ENCODE data around the gene TTC5.
A peak's percentile ranks its signal among the peaks of the same experiment; 100 is the strongest.
"Not testable (repeated sequence)": the region's sequence is repeated elsewhere in the genome, so short reads cannot be mapped to it uniquely, and the experiment has no call there.

Gene TTC5

DNA sequence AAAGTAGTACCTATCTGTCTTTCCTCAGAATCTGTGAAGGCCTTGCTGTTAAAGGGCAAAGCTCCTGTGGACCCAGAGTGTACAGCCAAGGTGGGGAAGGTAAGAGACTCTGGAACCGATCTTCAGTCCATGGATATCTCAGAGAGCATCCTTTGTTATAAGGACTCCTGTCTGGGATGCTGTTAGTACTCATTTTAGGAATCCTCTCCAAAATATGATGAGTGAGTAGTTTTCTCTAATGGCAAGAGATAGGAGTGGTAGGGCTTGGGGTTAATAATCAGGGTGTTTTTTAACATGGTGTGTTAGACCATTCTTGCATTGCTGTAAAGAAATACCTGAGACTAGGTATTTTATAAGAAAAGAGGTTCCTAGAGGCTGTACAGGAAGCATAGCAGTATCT is 39.6 kb upstream of the TTC5 start:
- Histone ChIP-seq H2AFZ (no peak overlapping the region), H3K4me2 (ENCODE audit: low read length) (no peak overlapping the region), H3K79me2 (no peaks in the 10 kb centered on the region), H3K27me3 (ENCODE audit: control insufficient read depth, insufficient read depth, low read length) (no peaks in the 10 kb centered on the region), H3K4me1 (no peaks in the 10 kb centered on the region), H3K9me3 (ENCODE audit: control insufficient read depth, low read length) (no peaks in the 10 kb centered on the region), H3K9ac (no peak overlapping the region), H3K4me3 (ENCODE audit: low read depth, low read length) (no peak overlapping the region), H3K27ac (no peak overlapping the region), H3K36me3 (ENCODE audit: control insufficient read depth, insufficient read depth, low read length) (no peaks in the 10 kb centered on the region)
- TF ChIP-seq, protein P1, sequence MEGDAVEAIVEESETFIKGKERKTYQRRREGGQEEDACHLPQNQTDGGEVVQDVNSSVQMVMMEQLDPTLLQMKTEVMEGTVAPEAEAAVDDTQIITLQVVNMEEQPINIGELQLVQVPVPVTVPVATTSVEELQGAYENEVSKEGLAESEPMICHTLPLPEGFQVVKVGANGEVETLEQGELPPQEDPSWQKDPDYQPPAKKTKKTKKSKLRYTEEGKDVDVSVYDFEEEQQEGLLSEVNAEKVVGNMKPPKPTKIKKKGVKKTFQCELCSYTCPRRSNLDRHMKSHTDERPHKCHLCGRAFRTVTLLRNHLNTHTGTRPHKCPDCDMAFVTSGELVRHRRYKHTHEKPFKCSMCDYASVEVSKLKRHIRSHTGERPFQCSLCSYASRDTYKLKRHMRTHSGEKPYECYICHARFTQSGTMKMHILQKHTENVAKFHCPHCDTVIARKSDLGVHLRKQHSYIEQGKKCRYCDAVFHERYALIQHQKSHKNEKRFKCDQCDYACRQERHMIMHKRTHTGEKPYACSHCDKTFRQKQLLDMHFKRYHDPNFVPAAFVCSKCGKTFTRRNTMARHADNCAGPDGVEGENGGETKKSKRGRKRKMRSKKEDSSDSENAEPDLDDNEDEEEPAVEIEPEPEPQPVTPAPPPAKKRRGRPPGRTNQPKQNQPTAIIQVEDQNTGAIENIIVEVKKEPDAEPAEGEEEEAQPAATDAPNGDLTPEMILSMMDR (IDR thresholded peaks at IDR 0.05) = no peak

DNA sequence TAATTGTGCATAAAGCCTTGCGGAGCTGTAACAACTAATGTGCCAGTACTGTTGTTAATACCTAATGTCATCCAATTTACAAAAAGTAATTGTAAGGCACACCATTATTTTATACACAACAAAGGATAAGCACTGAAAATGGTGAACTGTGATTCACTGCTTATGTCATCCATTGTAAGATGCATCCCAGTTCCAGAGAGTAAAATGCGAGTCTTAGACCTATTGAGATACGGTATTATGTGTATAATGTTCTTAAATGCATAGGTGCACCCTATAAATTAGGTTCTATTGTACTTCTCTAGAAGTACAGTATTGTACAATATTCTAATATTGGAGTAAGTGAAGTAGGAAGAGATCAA is 38.1 kb upstream of the TTC5 start:
- Histone ChIP-seq H3K27me3 (ENCODE audit: control insufficient read depth, insufficient read depth, low read length) (no peaks in the 10 kb centered on the region), H3K4me3 (ENCODE audit: low read depth, low read length) (peak overlapping the region; percentile 85), H3K9ac (peak overlapping the region; percentile 15), H3K9me3 (ENCODE audit: control insufficient read depth, low read length) (no peaks in the 10 kb centered on the region), H3K4me1 (no peaks in the 10 kb centered on the region), H2AFZ (peak overlapping the region; percentile 93), H3K79me2 (no peaks in the 10 kb centered on the region), H3K27ac (peak overlapping the region; percentile 88), H3K4me2 (ENCODE audit: low read length) (peak overlapping the region; percentile 76), H3K36me3 (ENCODE audit: control insufficient read depth, insufficient read depth, low read length) (no peaks in the 10 kb centered on the region)
- TF ChIP-seq, protein P1 (IDR thresholded peaks at IDR 0.05) = no peak

DNA sequence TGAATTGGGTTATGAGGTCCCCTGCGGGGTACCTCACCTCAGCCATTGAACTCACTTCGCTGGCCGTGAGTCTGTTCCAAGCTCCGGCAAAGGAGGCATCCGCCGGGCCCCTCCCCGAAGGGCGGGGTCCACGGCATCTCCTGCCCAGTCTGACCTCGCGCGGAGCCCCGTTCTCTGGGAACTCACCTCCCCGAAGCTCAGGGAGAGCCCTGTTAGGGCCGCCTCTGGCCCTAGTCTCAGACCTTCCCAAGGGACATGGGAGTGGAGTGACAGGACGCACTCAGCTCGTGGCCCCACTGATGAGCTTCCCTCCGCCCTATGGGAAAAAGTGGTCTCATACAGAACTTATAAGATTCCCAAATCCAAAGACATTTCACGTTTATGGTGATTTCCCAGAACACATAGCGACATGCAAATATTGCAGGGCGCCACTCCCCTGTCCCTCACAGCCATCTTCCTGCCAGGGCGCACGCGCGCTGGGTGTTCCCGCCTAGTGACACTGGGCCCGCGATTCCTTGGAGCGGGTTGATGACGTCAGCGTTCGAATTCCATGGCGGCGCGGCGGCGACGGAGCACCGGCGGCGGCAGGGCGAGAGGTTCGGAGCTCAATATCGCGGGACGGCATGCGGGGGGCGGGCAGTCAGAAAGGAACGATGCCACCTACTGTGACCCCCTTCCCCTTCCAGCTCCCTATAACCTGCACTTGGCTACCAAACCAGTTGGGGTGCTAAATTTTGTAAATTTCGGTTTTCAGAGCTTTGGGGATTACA is 37.5 kb upstream of the TTC5 start, which contains the start of gene PARP2:
TSS of gene PARP2 (plus strand) at position 544 of the 770 bp plus-strand sequence. CDS start at position 551, 7 bp downstream.
- peak within 1 kb of the TSS; percentile 88 for H3K27ac ChIP-seq
- H3K9ac ChIP-seq = peak within 1 kb of the TSS; percentile 15
- H3K4me3 ChIP-seq (ENCODE audit: low read depth, low read length) = peak within 1 kb of the TSS; percentile 85
- peak within 1 kb of the TSS; percentile 76 for H3K4me2 ChIP-seq (ENCODE audit: low read length)
- H2AFZ ChIP-seq = peak within 1 kb of the TSS; percentile 93
- H3K36me3 ChIP-seq (ENCODE audit: control insufficient read depth, insufficient read depth, low read length) = no peaks in the 10 kb centered on the region
- no peaks in the 10 kb centered on the region for H3K4me1 ChIP-seq
- no peaks in the 10 kb centered on the region for H3K27me3 ChIP-seq (ENCODE audit: control insufficient read depth, insufficient read depth, low read length)
- TF ChIP-seq, protein P1 (IDR thresholded peaks at IDR 0.05) = no peak
- no peaks in the 10 kb centered on the region for H3K79me2 ChIP-seq
- no peaks in the 10 kb centered on the region for H3K9me3 ChIP-seq (ENCODE audit: control insufficient read depth, low read length)

DNA sequence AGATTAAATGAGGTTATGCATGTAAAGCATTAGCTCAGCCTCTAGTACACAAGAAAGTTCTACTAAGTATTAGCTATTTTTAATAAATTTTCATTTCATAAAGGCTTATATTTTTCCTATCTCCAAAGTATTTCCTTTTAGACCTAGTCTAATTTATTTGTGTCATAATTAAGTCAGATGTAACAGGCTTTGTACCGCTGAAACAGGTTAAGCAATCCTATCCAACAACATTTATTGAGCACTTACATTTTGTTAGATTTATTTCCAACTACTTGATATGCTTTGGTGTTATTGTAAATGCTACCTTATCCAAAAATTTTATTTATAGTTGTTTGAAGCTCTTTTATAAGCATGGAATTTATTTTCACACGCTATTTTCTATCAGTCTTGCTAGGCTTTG is 35.9 kb upstream of the TTC5 start:
- Histone ChIP-seq H3K4me3 (ENCODE audit: low read depth, low read length) (peak overlapping the region; percentile 85), H3K27me3 (ENCODE audit: control insufficient read depth, insufficient read depth, low read length) (no peaks in the 10 kb centered on the region), H3K79me2 (no peaks in the 10 kb centered on the region), H3K27ac (peak overlapping the region; percentile 88), H3K4me1 (no peaks in the 10 kb centered on the region), H3K9ac (no peak overlapping the region), H2AFZ (peak overlapping the region; percentile 93), H3K4me2 (ENCODE audit: low read length) (peak overlapping the region; percentile 73), H3K36me3 (ENCODE audit: control insufficient read depth, insufficient read depth, low read length) (no peaks in the 10 kb centered on the region), H3K9me3 (ENCODE audit: control insufficient read depth, low read length) (no peaks in the 10 kb centered on the region)
- TF ChIP-seq, protein P1 (IDR thresholded peaks at IDR 0.05) = no peak

DNA sequence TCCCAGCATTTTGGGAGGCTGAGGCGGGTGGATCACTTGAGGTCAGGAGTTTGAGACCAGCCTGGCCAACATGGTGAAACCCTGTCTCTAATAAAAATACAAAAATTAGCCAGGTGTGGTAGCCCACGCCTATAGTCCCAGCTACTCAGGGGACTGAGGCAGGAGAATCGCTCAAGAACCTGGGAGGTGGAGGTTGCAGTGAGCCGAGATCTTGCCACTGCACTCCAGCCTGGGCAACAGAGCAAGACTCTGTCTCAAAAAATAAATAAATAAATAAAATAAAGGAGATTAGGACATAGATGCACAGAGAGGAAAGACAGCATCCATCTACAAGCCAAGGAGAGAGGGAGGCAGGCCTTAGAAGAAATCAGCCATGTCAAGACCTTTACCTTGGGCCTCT is 35.3 kb upstream of the TTC5 start:
- not testable (repeated sequence) for H3K79me2 ChIP-seq; H2AFZ ChIP-seq; H3K9ac ChIP-seq; H3K4me1 ChIP-seq; H3K36me3 ChIP-seq (ENCODE audit: control insufficient read depth, insufficient read depth, low read length); H3K27me3 ChIP-seq (ENCODE audit: control insufficient read depth, insufficient read depth, low read length); H3K4me2 ChIP-seq (ENCODE audit: low read length); H3K9me3 ChIP-seq (ENCODE audit: control insufficient read depth, low read length); H3K4me3 ChIP-seq (ENCODE audit: low read depth, low read length); H3K27ac ChIP-seq

All from parathyroid adenoma (tissue), 2 donors.